ENCODE measurements around the gene COPS9.

The COPS9 gene

GRCh38 chr2:240136013-240136670, at the start of gene COPS9:
Gene COPS9 (minus strand): TSS chr2:240136305. CDS start chr2:240136284, 21 bp downstream.
- DNase-seq (ENCODE audit: insufficient read length, low spot score) (peak; percentile 88), FAIRE-seq (peak; percentile 85)

GRCh38 chr2:240184656-240185055, 48.6 kb upstream of the COPS9 start:
- DNase-seq (ENCODE audit: insufficient read length, low spot score) (no peak), FAIRE-seq (no peak)

- no peak for DNase-seq (ENCODE audit: insufficient read length, low spot score)
- FAIRE-seq = no peak
These were observed 47.9 kb upstream of the COPS9 start for GRCh38 chr2:240183875-240184590.

GRCh38 chr2:240183006-240183874, 47.1 kb upstream of the COPS9 start:
- FAIRE-seq (no peak), DNase-seq (ENCODE audit: insufficient read length, low spot score) (no peak)

GRCh38 chr2:240182476-240182875, 46.4 kb upstream of the COPS9 start:
- DNase-seq (ENCODE audit: insufficient read length, low spot score) (no peak), FAIRE-seq (no peak)

- DNase-seq (ENCODE audit: insufficient read length, low spot score) = no peak
- no peak for FAIRE-seq
These were observed 45.9 kb upstream of the COPS9 start for GRCh38 chr2:240182001-240182400.

GRCh38 chr2:240179941-240180666, 44.0 kb upstream of the COPS9 start:
- DNase-seq (ENCODE audit: insufficient read length, low spot score) = no peak

GRCh38 chr2:240179186-240179815, 43.2 kb upstream of the COPS9 start:
- FAIRE-seq = no peak
- no peak for DNase-seq (ENCODE audit: insufficient read length, low spot score)

More at GRCh38 chr2:240179941-240180666, 44.0 kb upstream of the COPS9 start:
- FAIRE-seq = no peak

GRCh38 chr2:240178564-240178963, 42.5 kb upstream of the COPS9 start:
- FAIRE-seq (no peak), DNase-seq (ENCODE audit: insufficient read length, low spot score) (no peak)

- no peak for FAIRE-seq
- no peak for DNase-seq (ENCODE audit: insufficient read length, low spot score)
These were observed 38.4 kb upstream of the COPS9 start for GRCh38 chr2:240174496-240174895.

- DNase-seq (ENCODE audit: insufficient read length, low spot score) (no peak), FAIRE-seq (no peak)
These were observed 36.2 kb upstream of the COPS9 start for GRCh38 chr2:240172071-240172895.

- FAIRE-seq = no peak
- DNase-seq (ENCODE audit: insufficient read length, low spot score) = no peak
These were observed 34.8 kb upstream of the COPS9 start for GRCh38 chr2:240170883-240171282.

- FAIRE-seq = no peak
These were observed 34.2 kb upstream of the COPS9 start for GRCh38 chr2:240170354-240170735.

GRCh38 chr2:240169486-240170353, 33.6 kb upstream of the COPS9 start:
- FAIRE-seq (no peak), DNase-seq (ENCODE audit: insufficient read length, low spot score) (no peak)

More at GRCh38 chr2:240170354-240170735, 34.2 kb upstream of the COPS9 start:
- no peak for DNase-seq (ENCODE audit: insufficient read length, low spot score)

- DNase-seq (ENCODE audit: insufficient read length, low spot score) (no peak), FAIRE-seq (no peak)
These were observed 32.6 kb upstream of the COPS9 start for GRCh38 chr2:240168546-240169361.

- DNase-seq (ENCODE audit: insufficient read length, low spot score) = no peak
- FAIRE-seq = no peak
These were observed 31.9 kb upstream of the COPS9 start for GRCh38 chr2:240168041-240168440.

GRCh38 chr2:240167588-240167880, 31.4 kb upstream of the COPS9 start:
- no peak for FAIRE-seq
- no peak for DNase-seq (ENCODE audit: insufficient read length, low spot score)

Measured in HTR-8/SVneo (cell line).